Nephron (organoid): Measurements from ENCODE around the gene UBA5.
"Not testable (repeated sequence)": the region's sequence is repeated elsewhere in the genome, so short reads cannot be mapped to it uniquely, and the experiment has no call there.

Experiments used
- H3K27ac Mint-ChIP-seq, 3 experiments: 2 replicates each; pipeline ENCODE4 v1.8.0; 2020; ENCODE audit warnings: mixed read lengths in 3 of 3, mild to moderate bottlenecking in 2 of 3, moderate library complexity in 1 of 3
- H3K27me3 Mint-ChIP-seq: 2 replicates; pipeline ENCODE4 v1.8.0; 2021; ENCODE audit warnings: low read depth, mild to moderate bottlenecking, moderate library complexity, mixed read lengths
- H3K36me3 Mint-ChIP-seq: 2 replicates; pipeline ENCODE4 v1.8.0; 2020; ENCODE audit warnings: low read depth, mixed read lengths
- H3K4me1 Mint-ChIP-seq: 2 replicates; pipeline ENCODE4 v1.8.0; 2020; ENCODE audit warnings: mixed read lengths
- H3K4me3 Mint-ChIP-seq, 3 experiments: 2 replicates each; pipeline ENCODE4 v1.8.0; 2020; ENCODE audit warnings: mild to moderate bottlenecking in 3 of 3, mixed read lengths in 3 of 3, moderate library complexity in 2 of 3
- H3K9me3 Mint-ChIP-seq: 2 replicates; pipeline ENCODE4 v1.8.0; 2020; ENCODE audit warnings: mixed read lengths
- TF ChIP-seq, protein P1 (sequence below), 3 experiments: fragments of 200-600 bp; sonication (generic); IDR thresholded peaks; one replicate each; pipeline ENCODE4 v1.5.0; 2021; ENCODE audit warnings: antibody characterized with exemption in 3 of 3; ENCODE audit not compliant: unreplicated experiment in 3 of 3

Gene UBA5

DNA sequence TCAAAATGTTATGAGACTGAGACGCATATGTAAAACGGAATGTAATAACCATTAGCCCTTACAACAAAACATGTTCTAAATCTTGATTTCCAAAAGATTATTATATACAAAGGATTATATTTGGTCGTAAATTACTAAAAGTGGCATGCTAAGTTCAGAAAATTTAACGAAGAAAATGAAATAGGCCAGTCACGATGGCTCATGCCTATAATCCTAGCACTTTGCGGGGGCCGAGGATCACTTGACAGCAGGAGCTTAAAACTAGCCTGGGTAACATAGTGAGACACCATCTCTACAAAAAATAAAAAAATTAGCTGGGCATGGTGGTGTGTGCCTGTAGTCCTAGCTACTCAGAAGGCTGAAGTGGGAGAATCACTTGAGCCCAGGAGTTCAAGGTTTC lies 29.5 kb upstream of the UBA5 start:
- TF ChIP-seq, protein P1, sequence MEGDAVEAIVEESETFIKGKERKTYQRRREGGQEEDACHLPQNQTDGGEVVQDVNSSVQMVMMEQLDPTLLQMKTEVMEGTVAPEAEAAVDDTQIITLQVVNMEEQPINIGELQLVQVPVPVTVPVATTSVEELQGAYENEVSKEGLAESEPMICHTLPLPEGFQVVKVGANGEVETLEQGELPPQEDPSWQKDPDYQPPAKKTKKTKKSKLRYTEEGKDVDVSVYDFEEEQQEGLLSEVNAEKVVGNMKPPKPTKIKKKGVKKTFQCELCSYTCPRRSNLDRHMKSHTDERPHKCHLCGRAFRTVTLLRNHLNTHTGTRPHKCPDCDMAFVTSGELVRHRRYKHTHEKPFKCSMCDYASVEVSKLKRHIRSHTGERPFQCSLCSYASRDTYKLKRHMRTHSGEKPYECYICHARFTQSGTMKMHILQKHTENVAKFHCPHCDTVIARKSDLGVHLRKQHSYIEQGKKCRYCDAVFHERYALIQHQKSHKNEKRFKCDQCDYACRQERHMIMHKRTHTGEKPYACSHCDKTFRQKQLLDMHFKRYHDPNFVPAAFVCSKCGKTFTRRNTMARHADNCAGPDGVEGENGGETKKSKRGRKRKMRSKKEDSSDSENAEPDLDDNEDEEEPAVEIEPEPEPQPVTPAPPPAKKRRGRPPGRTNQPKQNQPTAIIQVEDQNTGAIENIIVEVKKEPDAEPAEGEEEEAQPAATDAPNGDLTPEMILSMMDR (IDR thresholded peaks at IDR 0.05; ENCODE audit: unreplicated experiment in 3 of 3): no peak
- no peaks in the 10 kb centered on the region for H3K27me3 Mint-ChIP-seq
- no peak overlapping the region for H3K4me3 Mint-ChIP-seq
- H3K9me3 Mint-ChIP-seq: no peaks in the 10 kb centered on the region
- peaks cover 29% of the 10 kb centered on the region for H3K36me3 Mint-ChIP-seq
- H3K27ac Mint-ChIP-seq: no peak overlapping the region
- H3K4me1 Mint-ChIP-seq: no peaks in the 10 kb centered on the region

DNA sequence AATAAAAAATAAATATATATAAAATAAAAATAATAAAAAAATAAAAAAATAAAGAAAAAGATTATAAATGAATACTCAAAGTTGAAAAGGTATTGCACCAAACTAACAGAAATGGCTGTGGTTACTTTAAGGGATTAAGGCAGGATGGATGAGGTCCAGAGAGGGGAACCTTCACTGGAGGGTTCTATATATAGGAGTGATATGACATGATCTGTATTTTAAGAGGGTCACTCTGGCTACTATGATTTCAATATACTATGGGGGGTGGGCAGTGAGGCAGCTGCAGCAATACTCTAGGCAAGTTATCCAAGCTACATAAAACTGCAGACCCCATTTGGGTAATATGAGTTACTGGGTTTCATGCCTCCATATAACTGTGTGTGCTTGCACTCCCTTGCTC lies 25.1 kb upstream of the UBA5 start:
- H3K27ac Mint-ChIP-seq: no peak overlapping the region
- H3K27me3 Mint-ChIP-seq: no peaks in the 10 kb centered on the region
- H3K36me3 Mint-ChIP-seq: peaks cover 18% of the 10 kb centered on the region
- H3K4me3 Mint-ChIP-seq: no peak overlapping the region
- TF ChIP-seq, protein P1 (IDR thresholded peaks at IDR 0.05; ENCODE audit: unreplicated experiment in 3 of 3): no peak
- H3K9me3 Mint-ChIP-seq: no peaks in the 10 kb centered on the region
- no peaks in the 10 kb centered on the region for H3K4me1 Mint-ChIP-seq

DNA sequence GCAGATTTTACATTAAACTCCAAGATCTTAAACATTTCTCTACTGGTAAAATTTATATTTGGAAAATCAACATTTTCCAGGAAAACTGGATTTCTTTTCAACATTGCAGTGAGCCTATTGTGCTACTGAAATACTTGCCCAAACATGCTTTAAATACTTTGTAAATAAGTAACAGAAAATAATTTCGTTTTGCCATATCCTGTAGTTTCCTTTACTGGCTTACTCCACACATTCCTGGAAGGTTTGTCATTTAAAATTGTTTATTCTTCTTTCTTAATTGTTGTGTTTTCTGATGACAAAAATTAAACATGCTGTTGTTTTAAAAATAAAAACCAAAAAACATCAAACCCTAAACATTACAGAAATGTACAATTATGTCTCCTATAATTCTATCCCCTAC lies 22.5 kb upstream of the UBA5 start:
- TF ChIP-seq, protein P1 (IDR thresholded peaks at IDR 0.05; ENCODE audit: unreplicated experiment in 3 of 3): no peak
- H3K4me3 Mint-ChIP-seq: no peak overlapping the region

DNA sequence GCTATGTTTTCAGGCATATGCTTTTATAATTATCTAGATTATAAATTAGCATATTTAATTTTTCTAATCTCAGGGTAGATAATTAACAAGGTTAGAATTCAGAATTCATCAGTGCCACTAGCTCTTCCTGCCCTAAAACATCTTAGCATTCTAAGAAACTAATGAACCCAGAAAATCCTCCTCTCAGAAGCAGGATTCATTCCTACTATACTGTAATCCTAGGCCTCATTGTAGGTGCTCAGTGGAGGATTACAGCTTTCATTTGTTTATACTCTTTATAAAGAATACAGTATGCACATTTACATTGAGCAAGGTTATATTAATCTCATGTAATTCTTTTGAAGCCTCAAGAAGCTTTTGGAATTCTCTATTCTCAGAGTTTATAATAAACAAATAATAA lies 21.4 kb upstream of the UBA5 start:
- Mint-ChIP-seq H3K36me3 (peaks cover 10% of the 10 kb centered on the region), H3K9me3 (no peaks in the 10 kb centered on the region), H3K4me1 (no peaks in the 10 kb centered on the region), H3K27ac (peak overlapping the region; percentile 14 to 66 (median 15)), H3K27me3 (peaks cover 3% of the 10 kb centered on the region), H3K4me3 (no peak overlapping the region)
- TF ChIP-seq, protein P1 (IDR thresholded peaks at IDR 0.05; ENCODE audit: unreplicated experiment in 3 of 3): no peak

More for the DNA sequence above, 22.5 kb upstream of the UBA5 start:
- Mint-ChIP-seq H3K9me3 (no peaks in the 10 kb centered on the region), H3K27me3 (peaks cover 3% of the 10 kb centered on the region), H3K4me1 (no peaks in the 10 kb centered on the region), H3K36me3 (peaks cover 17% of the 10 kb centered on the region), H3K27ac (no peak overlapping the region)

DNA sequence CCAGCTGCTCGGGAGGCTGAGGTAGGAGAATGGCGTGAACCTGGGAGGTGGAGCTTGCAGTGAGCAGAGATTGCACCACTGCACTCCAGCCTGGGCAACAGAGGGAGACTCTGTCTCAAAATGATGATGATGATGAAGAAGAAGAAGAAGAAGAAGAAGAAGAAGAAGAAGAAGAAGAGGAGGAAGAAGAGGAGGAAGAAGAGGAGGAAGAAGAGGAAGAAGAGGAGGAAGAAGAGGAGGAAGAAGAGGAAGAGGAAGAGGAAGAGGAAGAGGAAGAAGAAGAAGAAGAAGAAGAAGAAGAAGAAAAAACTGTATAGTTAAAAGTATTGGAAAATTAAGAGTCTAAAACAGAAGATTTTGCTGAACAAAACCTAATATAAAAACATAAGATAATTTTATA lies 18.7 kb upstream of the UBA5 start:
- not testable (repeated sequence) for H3K4me3 Mint-ChIP-seq, H3K9me3 Mint-ChIP-seq, H3K36me3 Mint-ChIP-seq, H3K4me1 Mint-ChIP-seq, H3K27ac Mint-ChIP-seq, H3K27me3 Mint-ChIP-seq

DNA sequence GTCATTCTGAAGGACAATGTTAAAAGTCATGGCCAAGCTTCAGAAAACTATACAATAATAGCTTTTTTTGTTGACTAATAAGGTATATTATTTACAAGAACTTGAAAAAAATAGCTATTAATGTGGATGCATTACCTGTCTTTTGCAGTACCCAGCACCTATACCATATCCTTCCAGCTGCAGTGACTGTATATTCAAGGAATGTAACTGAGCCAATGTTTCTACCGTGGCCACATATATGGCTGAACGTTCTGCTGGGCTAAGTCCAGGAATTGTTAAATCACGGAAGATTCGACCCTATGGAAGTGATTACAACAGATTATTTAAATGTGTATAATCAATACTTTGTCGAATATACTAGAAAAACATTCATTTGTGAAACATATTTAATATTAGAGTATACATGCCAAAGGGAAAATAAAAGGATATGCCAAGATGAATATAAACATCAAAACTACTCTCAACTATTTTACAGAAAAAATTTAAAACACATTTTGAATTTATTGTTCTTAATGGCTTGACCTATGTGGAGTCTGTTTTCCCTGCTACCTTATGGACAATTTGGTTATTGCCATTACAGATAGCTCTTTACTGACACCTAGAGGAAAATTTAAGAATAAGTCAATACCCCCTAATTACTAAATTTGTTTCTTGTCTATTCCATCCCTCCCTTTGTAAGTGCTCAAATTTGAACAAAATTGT lies 18.1 kb upstream of the UBA5 start:
- TF ChIP-seq, protein P1 (IDR thresholded peaks at IDR 0.05; ENCODE audit: unreplicated experiment in 3 of 3): peak; percentile 74 to 77 (median 77)
- no peaks in the 10 kb centered on the region for H3K9me3 Mint-ChIP-seq
- H3K36me3 Mint-ChIP-seq: peaks cover 5% of the 10 kb centered on the region
- H3K27me3 Mint-ChIP-seq: peaks cover 3% of the 10 kb centered on the region
- H3K4me3 Mint-ChIP-seq: no peak overlapping the region
- H3K27ac Mint-ChIP-seq: no peak overlapping the region
- no peaks in the 10 kb centered on the region for H3K4me1 Mint-ChIP-seq
